22Rv1 (cell line): ENCODE results near the gene ZBTB45.

ENCODE experiments used
- ZFX ChIP-seq: fragments of 450-650 bp; IDR thresholded peaks from 2 replicates; pipeline ENCODE4 v1.6.1; 2017; ENCODE audit warnings: antibody characterized with exemption, borderline replicate concordance
- TF ChIP-seq, protein P1 (sequence below): fragments of 450-650 bp; IDR thresholded peaks from 2 replicates; pipeline ENCODE4 v1.5.1; 2017; ENCODE audit warnings: mild to moderate bottlenecking

DNA sequence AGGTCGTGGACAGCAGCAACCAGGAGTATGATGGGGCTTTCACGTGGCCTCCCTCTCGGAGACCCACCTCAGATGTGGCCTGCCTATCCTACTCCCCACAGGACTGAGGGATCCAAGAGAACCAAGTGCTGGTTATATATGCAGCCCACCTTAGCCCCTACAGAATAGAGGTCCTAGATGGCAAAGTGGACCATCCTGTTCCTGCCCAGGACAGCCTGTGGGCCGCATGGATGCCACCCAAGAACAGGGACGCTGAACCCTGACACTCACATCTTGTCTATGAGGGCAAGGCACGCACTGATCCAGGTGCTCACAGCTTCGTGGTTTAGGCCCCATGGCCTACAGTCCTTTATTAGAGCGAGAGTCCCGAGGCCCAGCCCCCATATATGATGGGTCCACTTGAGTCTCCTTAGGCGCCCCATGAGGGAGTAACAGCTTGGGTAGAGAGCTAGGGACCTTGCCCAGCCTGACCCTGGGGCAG is 6.4 kb downstream of the ZBTB45 start:
- TF ChIP-seq, protein P1, sequence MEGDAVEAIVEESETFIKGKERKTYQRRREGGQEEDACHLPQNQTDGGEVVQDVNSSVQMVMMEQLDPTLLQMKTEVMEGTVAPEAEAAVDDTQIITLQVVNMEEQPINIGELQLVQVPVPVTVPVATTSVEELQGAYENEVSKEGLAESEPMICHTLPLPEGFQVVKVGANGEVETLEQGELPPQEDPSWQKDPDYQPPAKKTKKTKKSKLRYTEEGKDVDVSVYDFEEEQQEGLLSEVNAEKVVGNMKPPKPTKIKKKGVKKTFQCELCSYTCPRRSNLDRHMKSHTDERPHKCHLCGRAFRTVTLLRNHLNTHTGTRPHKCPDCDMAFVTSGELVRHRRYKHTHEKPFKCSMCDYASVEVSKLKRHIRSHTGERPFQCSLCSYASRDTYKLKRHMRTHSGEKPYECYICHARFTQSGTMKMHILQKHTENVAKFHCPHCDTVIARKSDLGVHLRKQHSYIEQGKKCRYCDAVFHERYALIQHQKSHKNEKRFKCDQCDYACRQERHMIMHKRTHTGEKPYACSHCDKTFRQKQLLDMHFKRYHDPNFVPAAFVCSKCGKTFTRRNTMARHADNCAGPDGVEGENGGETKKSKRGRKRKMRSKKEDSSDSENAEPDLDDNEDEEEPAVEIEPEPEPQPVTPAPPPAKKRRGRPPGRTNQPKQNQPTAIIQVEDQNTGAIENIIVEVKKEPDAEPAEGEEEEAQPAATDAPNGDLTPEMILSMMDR: no peak
- no peak for TF ChIP-seq ZFX
